NCI-H2029 treated with DMSO at 0.1 percent for 48 hours (cell line): Measurements from ENCODE around the gene CD59.
"Not testable (repeated sequence)": the region's sequence is repeated elsewhere in the genome, so short reads cannot be mapped to it uniquely, and the experiment has no call there.

Source experiments
- DNase-seq: peaks from one replicate; lab custom pipeline; 2025; lab: John Stamatoyannopoulos, UW

The CD59 gene

GRCh38 chr11:33742249-33742851 lies 6.1 kb upstream of the CD59 start:
- DNase-seq = no peak

- no peak for DNase-seq
These were observed 5.6 kb upstream of the CD59 start for GRCh38 chr11:33741806-33742205.

GRCh38 chr11:33737362-33737821 lies 1.2 kb upstream of the CD59 start:
- DNase-seq = no peak

- DNase-seq = peak; percentile 22
These were observed 714 bp downstream of the CD59 start for GRCh38 chr11:33735271-33736147.

- peak; percentile 54 for DNase-seq
These were observed 1.6 kb downstream of the CD59 start for GRCh38 chr11:33734441-33735270.

GRCh38 chr11:33733980-33734379 lies 2.2 kb downstream of the CD59 start:
- DNase-seq = peak; percentile 81

- no peak for DNase-seq
These were observed 4.3 kb downstream of the CD59 start for GRCh38 chr11:33731723-33732531.

GRCh38 chr11:33730716-33731115 lies 5.5 kb downstream of the CD59 start:
- no peak for DNase-seq

GRCh38 chr11:33729072-33729664 lies 7.1 kb downstream of the CD59 start:
- DNase-seq = not testable (repeated sequence)

- not testable (repeated sequence) for DNase-seq
These were observed 8.7 kb downstream of the CD59 start for GRCh38 chr11:33727539-33727938.

GRCh38 chr11:33725496-33725895 lies 10.7 kb downstream of the CD59 start:
- no peak for DNase-seq

- DNase-seq = no peak
These were observed 11.6 kb downstream of the CD59 start for GRCh38 chr11:33724644-33725035.

- DNase-seq = no peak
These were observed 12.9 kb downstream of the CD59 start for GRCh38 chr11:33723238-33723881.

- no peak for DNase-seq
These were observed 13.5 kb downstream of the CD59 start for GRCh38 chr11:33722590-33723234.

- DNase-seq = no peak
These were observed 14.2 kb downstream of the CD59 start for GRCh38 chr11:33721984-33722383.

GRCh38 chr11:33721426-33721825 lies 14.8 kb downstream of the CD59 start:
- DNase-seq = no peak

- DNase-seq = no peak
These were observed 16.6 kb downstream of the CD59 start for GRCh38 chr11:33719587-33719986.

GRCh38 chr11:33718440-33718839 lies 17.8 kb downstream of the CD59 start:
- DNase-seq = no peak

- no peak for DNase-seq
These were observed 20.0 kb downstream of the CD59 start for GRCh38 chr11:33716243-33716642.

GRCh38 chr11:33713856-33714398 lies 22.3 kb downstream of the CD59 start:
- peak; percentile 19 for DNase-seq
